ENCODE data around the gene NOTCH3.

The NOTCH3 gene

DNA sequence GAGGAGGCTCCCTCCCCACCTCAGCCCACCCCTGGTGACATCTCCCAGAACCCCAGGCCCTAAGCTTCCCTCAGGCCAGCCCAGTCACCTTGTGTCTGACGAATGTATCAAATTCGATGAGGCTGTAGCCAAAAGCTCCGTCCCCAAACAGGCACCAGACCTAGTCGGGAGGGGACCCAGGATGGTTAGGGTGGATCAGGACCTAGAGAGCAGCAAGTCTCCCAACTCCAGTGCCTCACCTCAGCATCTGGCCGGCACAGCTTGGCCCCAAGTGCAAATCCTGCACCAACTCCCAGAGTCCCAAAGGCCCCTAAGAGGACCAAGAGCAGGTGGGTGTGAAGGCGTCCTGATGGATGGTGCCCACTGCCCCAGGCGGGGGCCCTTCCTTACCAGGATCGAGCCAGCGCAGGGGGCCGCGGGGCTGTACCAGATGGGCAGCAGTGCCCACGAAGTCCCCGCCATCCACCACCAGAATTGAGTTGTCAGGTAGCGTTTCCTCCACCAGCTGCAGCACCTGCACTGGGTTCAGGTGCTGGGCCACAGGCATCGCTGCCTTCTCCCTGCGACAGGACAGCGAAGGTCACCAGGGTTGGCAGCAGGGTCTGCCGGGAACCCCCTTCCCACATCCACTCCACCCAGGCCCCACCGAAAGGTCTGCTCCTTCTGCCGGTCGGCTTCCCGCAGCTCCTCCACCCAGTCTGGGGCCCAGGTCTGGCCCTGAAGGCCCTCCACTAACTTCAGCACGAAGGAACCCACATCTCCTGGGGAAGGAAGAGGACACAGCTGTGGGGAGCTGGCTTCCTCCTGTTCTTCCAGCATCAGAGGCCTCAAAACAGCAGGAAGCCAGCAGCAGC, 84.8 kb downstream of the NOTCH3 start:
- H3K4me3 ChIP-seq (ENCODE audit: low read depth, low read length): no peak overlapping the region
- TF ChIP-seq, protein P1, sequence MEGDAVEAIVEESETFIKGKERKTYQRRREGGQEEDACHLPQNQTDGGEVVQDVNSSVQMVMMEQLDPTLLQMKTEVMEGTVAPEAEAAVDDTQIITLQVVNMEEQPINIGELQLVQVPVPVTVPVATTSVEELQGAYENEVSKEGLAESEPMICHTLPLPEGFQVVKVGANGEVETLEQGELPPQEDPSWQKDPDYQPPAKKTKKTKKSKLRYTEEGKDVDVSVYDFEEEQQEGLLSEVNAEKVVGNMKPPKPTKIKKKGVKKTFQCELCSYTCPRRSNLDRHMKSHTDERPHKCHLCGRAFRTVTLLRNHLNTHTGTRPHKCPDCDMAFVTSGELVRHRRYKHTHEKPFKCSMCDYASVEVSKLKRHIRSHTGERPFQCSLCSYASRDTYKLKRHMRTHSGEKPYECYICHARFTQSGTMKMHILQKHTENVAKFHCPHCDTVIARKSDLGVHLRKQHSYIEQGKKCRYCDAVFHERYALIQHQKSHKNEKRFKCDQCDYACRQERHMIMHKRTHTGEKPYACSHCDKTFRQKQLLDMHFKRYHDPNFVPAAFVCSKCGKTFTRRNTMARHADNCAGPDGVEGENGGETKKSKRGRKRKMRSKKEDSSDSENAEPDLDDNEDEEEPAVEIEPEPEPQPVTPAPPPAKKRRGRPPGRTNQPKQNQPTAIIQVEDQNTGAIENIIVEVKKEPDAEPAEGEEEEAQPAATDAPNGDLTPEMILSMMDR (IDR thresholded peaks at IDR 0.05; ENCODE audit: low read depth, low read length, missing control alignments): no peak
- no peak for DNase-seq (ENCODE audit: low read depth)

- H3K4me3 ChIP-seq (ENCODE audit: low read depth, low read length): no peak overlapping the region
- no peak for DNase-seq (ENCODE audit: low read depth)
- TF ChIP-seq, protein P1 (IDR thresholded peaks at IDR 0.05; ENCODE audit: low read depth, low read length, missing control alignments): no peak
Observed at GRCh38 chr19:15115080-15115479, 85.7 kb downstream of the NOTCH3 start.

DNA sequence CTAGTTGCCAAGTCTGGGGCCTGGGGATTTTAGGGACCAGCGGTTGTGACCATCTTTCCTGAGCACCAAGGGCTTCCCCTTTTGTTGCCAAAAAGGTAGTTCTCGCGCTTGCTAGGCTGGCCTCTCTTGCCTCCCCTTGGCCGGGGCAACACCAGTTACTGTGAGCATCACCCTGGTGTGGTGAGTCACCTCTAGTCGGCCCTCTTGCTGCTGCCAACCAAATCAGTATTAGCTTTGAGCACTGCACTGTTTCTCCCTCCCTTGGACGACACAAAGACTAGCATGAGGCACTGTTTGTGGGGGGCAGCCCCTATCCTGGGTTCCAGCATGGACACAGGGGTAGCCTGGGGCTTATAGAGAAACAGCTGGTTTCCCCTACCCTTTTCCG, 86.6 kb downstream of the NOTCH3 start:
- TF ChIP-seq, protein P1 (IDR thresholded peaks at IDR 0.05; ENCODE audit: low read depth, low read length, missing control alignments): no peak
- H3K4me3 ChIP-seq (ENCODE audit: low read depth, low read length): no peak overlapping the region
- DNase-seq (ENCODE audit: low read depth): no peak

- TF ChIP-seq, protein P1 (IDR thresholded peaks at IDR 0.05; ENCODE audit: low read depth, low read length, missing control alignments): no peak
- DNase-seq (ENCODE audit: low read depth): no peak
- H3K4me3 ChIP-seq (ENCODE audit: low read depth, low read length): no peak overlapping the region
Observed at GRCh38 chr19:15113245-15114152, 87.3 kb downstream of the NOTCH3 start.

- no peak overlapping the region for H3K4me3 ChIP-seq (ENCODE audit: low read depth, low read length)
- no peak for DNase-seq (ENCODE audit: low read depth)
- TF ChIP-seq, protein P1 (IDR thresholded peaks at IDR 0.05; ENCODE audit: low read depth, low read length, missing control alignments): peak; percentile 14
Observed at GRCh38 chr19:15112385-15112784, 88.4 kb downstream of the NOTCH3 start.

DNA sequence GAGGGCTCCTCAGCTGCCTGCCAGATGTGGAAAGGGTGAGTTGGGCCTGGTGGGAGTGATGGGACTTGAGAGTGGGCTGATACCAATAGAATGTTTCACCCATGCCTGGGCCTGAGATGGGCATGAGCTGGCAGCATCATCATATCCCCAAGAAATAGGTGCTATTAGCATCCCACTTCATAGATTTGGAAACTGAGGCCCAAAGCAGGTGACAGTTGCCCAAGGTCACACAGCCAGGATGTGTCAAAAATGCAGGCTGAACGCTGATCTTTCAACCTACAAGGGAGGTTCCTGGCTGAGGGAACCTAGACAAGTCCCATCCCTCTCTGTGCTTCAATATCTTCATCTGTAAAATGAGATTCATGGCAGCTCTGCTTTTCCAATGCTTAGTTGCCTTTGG, 89.0 kb downstream of the NOTCH3 start:
- no peak for DNase-seq (ENCODE audit: low read depth)
- no peak overlapping the region for H3K4me3 ChIP-seq (ENCODE audit: low read depth, low read length)
- TF ChIP-seq, protein P1 (IDR thresholded peaks at IDR 0.05; ENCODE audit: low read depth, low read length, missing control alignments): no peak
